GM12875 (cell line): ENCODE results near the gene SPATA6.
"Not testable (repeated sequence)": the region's sequence is repeated elsewhere in the genome, so short reads cannot be mapped to it uniquely, and the experiment has no call there.

Experiments
- H3K4me3 ChIP-seq: one replicate; pipeline ENCODE4 v1.5.1; 2011; ENCODE audit warnings: low read depth, low read length, control low read depth
- CTCF ChIP-seq: IDR thresholded peaks from 2 replicates; pipeline ENCODE4 v1.5.1; 2011; ENCODE audit warnings: low read depth, mild to moderate bottlenecking, control low read depth, inconsistent platforms, low read length, moderate library complexity, borderline replicate concordance; ENCODE audit not compliant: insufficient read depth

SPATA6 gene

GRCh38 chr1:48495166-48495565 is 23.2 kb upstream of the SPATA6 start:
- no peak overlapping the region for H3K4me3 ChIP-seq
- TF ChIP-seq CTCF: no peak

- H3K4me3 ChIP-seq: no peak overlapping the region
- no peak for TF ChIP-seq CTCF
Measured at GRCh38 chr1:48493970-48494769, 22.2 kb upstream of the SPATA6 start.

- no peak for TF ChIP-seq CTCF
Measured at GRCh38 chr1:48493041-48493440, 21.0 kb upstream of the SPATA6 start.

GRCh38 chr1:48492392-48492791 is 20.4 kb upstream of the SPATA6 start:
- no peak overlapping the region for H3K4me3 ChIP-seq
- no peak for TF ChIP-seq CTCF

More at GRCh38 chr1:48493041-48493440, 21.0 kb upstream of the SPATA6 start:
- no peak overlapping the region for H3K4me3 ChIP-seq

- no peak overlapping the region for H3K4me3 ChIP-seq
- TF ChIP-seq CTCF: no peak
Measured at GRCh38 chr1:48488721-48489120, 16.7 kb upstream of the SPATA6 start.

GRCh38 chr1:48480504-48480903 is 8.5 kb upstream of the SPATA6 start:
- TF ChIP-seq CTCF: no peak
- no peak overlapping the region for H3K4me3 ChIP-seq

- H3K4me3 ChIP-seq: not testable (repeated sequence)
Measured at GRCh38 chr1:48480023-48480422, 8.0 kb upstream of the SPATA6 start.
